HL-60 (cell line): ENCODE measurements around the gene SCYGR3.

Experiments used
- POLR2AphosphoS5 ChIP-seq: IDR thresholded peaks from 2 replicates; pipeline ENCODE4 v1.6.1; 2012; ENCODE audit warnings: low read depth
- TF ChIP-seq, protein P1 (sequence below): IDR thresholded peaks from one replicate; pipeline ENCODE4 v1.5.1; 2011; ENCODE audit warnings: low read length, control low read depth, inconsistent platforms; ENCODE audit not compliant: insufficient read depth

DNA sequence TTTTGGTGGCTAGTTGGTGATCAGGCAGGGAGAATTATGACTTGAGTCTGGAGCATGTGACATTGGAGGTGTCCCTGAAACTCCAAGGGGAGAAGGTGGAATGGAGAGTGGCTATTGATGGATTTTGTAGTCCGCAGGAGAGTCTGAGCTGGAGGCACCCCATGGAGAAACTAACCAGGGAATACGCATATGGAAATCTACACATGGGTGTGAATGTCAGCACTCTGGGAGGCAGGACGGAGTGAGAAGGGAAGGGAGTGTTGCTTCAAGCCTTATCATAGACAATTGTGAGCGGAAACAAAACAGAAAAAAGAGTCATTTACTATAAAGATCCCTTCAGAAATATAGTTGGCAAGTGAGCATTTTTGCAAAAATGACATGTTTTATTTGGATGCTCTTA lies 2.0 kb upstream of the SCYGR3 start:
- TF ChIP-seq, protein P1, sequence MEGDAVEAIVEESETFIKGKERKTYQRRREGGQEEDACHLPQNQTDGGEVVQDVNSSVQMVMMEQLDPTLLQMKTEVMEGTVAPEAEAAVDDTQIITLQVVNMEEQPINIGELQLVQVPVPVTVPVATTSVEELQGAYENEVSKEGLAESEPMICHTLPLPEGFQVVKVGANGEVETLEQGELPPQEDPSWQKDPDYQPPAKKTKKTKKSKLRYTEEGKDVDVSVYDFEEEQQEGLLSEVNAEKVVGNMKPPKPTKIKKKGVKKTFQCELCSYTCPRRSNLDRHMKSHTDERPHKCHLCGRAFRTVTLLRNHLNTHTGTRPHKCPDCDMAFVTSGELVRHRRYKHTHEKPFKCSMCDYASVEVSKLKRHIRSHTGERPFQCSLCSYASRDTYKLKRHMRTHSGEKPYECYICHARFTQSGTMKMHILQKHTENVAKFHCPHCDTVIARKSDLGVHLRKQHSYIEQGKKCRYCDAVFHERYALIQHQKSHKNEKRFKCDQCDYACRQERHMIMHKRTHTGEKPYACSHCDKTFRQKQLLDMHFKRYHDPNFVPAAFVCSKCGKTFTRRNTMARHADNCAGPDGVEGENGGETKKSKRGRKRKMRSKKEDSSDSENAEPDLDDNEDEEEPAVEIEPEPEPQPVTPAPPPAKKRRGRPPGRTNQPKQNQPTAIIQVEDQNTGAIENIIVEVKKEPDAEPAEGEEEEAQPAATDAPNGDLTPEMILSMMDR = no peak
- TF ChIP-seq POLR2AphosphoS5 = no peak
